Epithelial cell of proximal tubule (primary cell): ENCODE results near the gene IZUMO2. TPM values are rescaled to one million over a fixed set of nuclear protein-coding genes. Genes with fewer than 3 reads are reported as not detected.
A peak's percentile ranks its signal among the peaks of the same experiment; 100 is the strongest.

Experiments
- DNase-seq: peaks from one replicate; pipeline ENCODE4 v3.0.0-alpha.2; 2011; ENCODE audit warnings: low read depth
- H3K4me3 ChIP-seq: 2 replicates; pipeline ENCODE4 v1.5.1; 2011; ENCODE audit warnings: low read depth, mild to moderate bottlenecking, low read length
- CTCF ChIP-seq: conservative IDR thresholded peaks from 2 replicates; pipeline ENCODE4 v1.5.1; 2012; ENCODE audit warnings: low read depth, mild to moderate bottlenecking, low read length
- total RNA-seq: library from RNA; depleted of rRNA; stranded (reverse); fragments of >200 nt; gene quantifications from 2 replicates; pipeline ENCODE4 v1.2.3, GENCODE V29; 2015

IZUMO2 gene
- total RNA-seq, 1 donor from 2014 or later, result 0.29 TPM

DNA sequence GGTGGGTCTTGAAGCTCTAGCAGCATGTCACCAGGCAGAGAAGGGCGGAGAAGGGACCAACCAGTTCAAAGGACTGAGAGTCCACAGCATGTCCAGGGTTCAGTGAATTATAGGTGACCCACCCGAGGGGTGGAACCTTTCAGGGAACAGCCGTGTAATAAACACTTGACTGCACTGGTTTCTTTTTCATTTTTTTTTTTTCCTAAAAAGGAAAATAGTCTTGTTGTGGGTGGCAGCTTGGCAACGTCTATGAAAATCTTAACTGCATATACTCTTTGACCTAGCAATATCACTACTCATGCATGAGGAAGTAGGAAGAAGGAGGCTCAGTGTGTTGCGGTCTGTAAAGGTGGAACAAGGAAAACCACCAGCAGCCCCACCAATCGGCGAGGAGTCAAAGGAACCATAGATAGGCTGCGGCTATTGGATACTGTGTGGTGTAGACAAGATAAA lies 27.4 kb upstream of the IZUMO2 start:
- TF ChIP-seq CTCF, result no peak
- no peak overlapping the region for H3K4me3 ChIP-seq
- DNase-seq, result no peak

DNA sequence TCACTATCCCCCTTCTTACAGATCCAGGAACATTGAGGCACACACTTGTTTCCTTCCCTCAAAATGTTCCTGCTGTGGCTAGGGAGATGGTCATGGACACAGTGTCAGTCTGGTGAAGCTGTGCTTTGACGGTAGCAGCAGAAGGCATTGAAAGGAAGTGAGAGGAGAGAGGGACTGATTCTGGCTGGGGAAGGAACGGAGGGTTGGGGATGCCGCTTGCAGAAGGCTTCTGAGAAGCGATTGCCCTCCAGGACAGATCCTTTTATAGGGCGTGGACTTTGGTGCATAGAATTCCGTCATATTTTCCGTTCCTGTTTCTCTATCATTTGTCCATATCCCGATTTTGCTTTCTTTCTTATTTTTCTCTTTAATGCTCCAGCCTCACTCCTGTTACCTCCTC lies 26.2 kb upstream of the IZUMO2 start:
- no peak for DNase-seq
- H3K4me3 ChIP-seq, result no peak overlapping the region
- no peak for TF ChIP-seq CTCF

DNA sequence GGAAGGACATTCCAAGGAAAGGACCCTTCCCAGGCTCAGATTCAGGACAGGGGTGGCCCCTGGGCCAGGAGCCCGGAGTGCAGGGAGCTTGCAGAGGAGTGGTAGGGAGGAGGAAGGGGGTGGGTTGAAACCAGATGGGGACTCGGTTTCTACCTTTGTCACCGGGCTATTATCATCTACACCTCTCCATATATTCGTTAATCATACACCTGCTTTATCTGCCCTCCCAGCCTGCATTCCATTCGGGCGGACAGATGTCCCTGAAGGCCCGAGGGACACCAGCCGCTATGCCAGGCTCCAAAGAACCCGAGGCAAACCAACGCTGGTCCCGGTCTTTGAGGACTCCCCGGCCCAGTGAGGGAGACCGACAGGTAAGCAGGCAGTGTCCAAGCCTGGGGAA lies 24.9 kb upstream of the IZUMO2 start:
- no peak for DNase-seq
- no peak overlapping the region for H3K4me3 ChIP-seq
- no peak for TF ChIP-seq CTCF

DNA sequence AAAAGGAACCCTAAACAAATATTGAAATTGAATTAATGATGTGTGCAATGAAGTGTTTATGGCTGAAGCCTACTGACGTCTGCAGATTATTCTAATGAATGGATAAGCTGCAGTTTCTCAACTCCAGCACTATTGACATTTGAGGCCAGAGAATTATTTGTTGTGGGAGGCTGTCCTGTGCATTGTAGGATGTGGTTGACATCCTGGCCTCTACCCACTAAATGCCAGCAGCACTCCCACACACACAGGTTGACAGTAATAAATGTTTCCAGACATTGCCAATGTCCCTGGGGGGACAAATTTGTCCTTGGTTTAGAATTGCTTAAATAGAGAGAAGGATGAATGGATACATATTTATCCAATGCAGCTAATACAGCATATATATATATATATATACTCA lies 21.1 kb upstream of the IZUMO2 start:
- H3K4me3 ChIP-seq, result no peak overlapping the region
- no peak for TF ChIP-seq CTCF
- no peak for DNase-seq

DNA sequence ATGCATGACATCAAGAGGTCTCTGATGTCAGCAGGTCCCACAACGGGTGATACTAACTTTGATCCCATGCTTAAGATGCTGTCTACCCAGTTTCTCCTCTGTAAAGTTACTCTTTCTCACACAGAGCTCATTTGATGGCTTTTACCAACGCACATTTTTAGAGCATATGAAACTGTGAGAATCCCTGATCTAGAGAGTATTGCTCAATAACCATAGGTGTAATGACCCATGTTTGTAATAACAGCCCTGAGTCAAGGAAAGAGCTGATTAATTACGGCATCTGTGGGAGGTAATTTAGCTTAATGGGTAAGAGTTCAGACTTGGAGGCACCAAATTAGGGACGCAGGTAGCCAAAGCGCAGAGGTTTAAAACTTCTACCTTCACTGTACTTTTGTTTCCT lies 18.0 kb upstream of the IZUMO2 start:
- peak; percentile 23 for DNase-seq
- no peak for TF ChIP-seq CTCF
- H3K4me3 ChIP-seq, result no peak overlapping the region

- DNase-seq, result peak; percentile 26
- TF ChIP-seq CTCF, result no peak
- peak overlapping the region; percentile 8 for H3K4me3 ChIP-seq
Measured at GRCh38 chr19:50178859-50179537, 15.9 kb upstream of the IZUMO2 start.

DNA sequence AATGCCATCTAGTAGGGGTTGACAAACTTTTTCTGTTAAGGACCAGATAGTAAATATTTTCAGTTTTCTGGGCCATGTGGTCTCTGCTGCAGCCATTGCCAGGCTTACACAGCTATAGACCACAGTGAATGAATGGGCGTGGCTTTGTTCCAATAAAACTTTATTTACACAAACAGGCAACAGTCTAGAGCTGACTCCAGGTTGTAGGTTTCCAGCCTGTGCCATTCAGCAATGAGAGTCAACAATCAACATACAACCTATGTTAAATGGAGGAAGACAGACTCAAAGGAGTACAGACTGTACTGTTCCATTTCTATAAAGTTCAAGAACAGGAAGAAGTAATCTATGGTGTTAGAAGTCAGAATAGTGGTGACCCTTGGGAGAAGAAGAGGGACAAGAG lies 15.2 kb upstream of the IZUMO2 start:
- DNase-seq, result no peak
- no peak for TF ChIP-seq CTCF
- no peak overlapping the region for H3K4me3 ChIP-seq
